ENCODE measurements around the gene ARHGAP26.

The ARHGAP26 gene

GRCh38 chr5:143041972-143042770, 272.0 kb downstream of the ARHGAP26 start:
- DNase-seq (ENCODE audit: low spot score): no peak

- no peak for DNase-seq (ENCODE audit: low spot score)
Observed at GRCh38 chr5:143044265-143044664, 274.1 kb downstream of the ARHGAP26 start.

DNA sequence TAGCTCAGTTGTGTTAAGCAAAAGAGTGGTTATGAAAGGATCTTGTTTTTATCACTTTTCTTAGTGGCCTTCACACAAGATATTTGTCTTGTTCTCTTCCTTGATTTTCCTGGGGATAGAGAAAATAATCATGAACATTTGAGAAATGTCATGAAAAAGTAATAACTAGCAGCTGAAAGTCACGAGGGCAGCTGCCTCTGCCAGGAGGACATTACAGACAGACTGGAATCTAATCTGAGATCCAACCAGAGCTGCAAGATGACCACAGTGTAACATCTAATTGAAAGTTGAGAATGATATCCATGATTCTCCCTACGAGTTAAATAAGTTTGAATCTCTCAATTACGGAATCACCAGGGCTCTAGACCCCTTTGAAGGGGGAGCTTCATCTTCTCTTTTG, 274.9 kb downstream of the ARHGAP26 start:
- no peak for DNase-seq (ENCODE audit: low spot score)

DNA sequence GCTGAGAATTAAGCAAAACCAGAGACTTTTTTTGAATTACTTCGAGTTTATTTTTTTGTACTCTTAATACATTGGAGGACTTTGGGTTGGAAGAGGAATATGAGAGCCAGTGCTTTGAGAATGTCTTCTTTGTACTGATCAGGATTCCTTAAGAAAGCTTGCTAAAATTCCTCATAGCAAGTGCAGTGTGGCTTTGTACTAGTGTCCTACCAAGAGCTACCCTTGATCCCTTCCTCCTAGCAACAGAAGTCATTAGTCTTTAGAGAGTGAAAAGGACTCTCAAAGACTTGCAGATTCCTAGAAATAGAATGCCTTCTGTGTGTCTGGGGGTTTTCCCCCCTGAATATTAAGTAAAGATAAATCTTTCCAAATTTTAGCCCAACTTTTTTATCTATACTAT, 276.1 kb downstream of the ARHGAP26 start:
- no peak for DNase-seq (ENCODE audit: low spot score)

GRCh38 chr5:143047091-143047490, 276.9 kb downstream of the ARHGAP26 start:
- DNase-seq (ENCODE audit: low spot score): no peak

DNA sequence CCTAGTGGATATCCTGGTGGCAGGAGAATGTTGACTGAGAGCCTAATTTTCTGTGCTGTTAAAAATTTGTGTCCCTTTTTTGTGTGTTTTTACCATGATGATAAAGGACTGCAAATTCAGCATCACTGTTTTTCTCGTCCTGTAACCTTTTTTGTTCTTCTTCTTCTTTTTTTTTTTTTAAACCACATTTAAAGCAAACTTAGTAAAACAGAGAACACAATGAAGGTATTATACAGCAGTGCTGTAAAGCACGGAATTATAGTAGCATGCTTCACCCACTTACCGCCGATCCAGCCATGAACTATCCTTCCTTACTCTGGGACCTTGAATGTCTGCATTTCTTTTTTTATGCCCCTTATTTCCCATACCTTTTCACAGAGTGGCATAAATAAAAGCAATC, 280.0 kb downstream of the ARHGAP26 start:
- DNase-seq (ENCODE audit: low spot score): no peak

- DNase-seq (ENCODE audit: low spot score): no peak
Observed at GRCh38 chr5:143051244-143052058, 281.3 kb downstream of the ARHGAP26 start.

- DNase-seq (ENCODE audit: low spot score): no peak
Observed at GRCh38 chr5:143052967-143053682, 282.9 kb downstream of the ARHGAP26 start.

- DNase-seq (ENCODE audit: low spot score): no peak
Observed at GRCh38 chr5:143053780-143054179, 283.6 kb downstream of the ARHGAP26 start.

DNA sequence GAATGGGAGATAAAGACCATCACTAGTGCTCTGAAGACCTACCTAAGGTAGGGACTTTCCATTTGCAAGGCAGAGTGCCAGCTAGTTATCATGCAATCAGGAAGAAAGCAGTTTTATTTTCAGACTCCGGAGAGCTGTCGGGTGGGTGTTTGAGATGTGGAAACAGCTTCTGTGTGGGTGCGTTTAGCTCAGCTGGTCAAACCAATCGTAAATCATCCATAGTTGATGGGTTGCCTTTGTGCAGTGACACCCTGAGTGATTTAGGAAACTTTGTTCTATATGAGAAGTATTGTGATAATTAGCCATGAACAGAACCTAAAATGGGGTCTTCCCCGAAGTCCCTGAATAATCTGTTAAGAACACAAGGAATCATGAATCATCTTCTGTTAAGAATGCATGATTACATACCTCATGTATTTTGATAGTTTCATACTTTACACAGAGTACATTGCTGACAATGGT, 284.3 kb downstream of the ARHGAP26 start:
- DNase-seq (ENCODE audit: low spot score): peak; percentile 35

DNA sequence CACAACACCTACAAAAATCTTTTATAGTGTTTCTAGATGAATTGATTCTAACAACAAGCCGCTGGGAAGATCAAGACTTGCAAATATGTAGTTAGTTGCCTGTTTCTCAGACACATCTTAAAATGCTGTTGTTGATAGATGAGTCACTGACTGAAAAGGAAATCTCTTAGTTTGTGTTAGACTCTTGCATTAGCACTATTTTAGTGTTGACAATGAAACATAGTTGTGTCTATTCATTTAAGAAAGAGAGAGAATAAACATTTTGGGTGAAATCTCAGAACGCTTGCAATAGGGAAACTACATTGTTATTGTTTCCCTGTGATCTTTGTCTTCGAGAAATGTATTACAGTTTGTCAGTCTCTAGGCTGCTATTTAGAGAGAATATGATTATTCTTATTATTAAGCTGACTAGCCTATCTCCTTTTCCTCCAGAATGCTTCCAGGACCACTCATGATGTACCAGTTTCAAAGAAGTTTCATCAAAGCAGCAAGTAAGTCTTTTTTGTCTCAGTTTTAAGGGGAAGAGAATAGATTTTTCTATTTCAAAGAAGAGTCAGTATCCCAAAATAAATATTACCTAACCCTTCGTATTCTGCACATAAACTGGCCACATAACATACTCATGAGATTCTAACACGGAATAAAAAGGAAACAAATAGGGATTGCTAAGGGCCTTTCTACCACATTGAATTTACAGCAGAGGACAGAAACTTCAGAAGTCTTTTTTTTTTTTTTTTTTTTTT, 285.6 kb downstream of the ARHGAP26 start:
- DNase-seq (ENCODE audit: low spot score): peak; percentile 19

DNA sequence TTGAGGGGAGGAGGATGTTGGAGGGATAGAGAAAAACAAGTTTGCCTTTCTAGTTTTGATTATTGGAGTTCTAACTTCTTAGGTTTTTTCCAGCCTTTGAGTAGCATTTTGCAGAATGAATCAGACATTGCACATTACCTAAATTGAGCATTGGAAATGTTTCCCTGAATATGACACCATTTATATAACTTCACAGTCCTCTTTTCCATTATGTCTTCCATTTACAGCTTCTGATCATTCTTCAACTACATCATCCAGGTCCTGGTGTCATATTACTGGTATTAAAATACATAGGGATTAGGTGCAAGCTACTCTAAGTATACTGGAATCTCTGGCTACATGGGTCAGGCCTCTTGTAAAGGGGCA, 286.1 kb downstream of the ARHGAP26 start:
- no peak for DNase-seq (ENCODE audit: low spot score)

DNA sequence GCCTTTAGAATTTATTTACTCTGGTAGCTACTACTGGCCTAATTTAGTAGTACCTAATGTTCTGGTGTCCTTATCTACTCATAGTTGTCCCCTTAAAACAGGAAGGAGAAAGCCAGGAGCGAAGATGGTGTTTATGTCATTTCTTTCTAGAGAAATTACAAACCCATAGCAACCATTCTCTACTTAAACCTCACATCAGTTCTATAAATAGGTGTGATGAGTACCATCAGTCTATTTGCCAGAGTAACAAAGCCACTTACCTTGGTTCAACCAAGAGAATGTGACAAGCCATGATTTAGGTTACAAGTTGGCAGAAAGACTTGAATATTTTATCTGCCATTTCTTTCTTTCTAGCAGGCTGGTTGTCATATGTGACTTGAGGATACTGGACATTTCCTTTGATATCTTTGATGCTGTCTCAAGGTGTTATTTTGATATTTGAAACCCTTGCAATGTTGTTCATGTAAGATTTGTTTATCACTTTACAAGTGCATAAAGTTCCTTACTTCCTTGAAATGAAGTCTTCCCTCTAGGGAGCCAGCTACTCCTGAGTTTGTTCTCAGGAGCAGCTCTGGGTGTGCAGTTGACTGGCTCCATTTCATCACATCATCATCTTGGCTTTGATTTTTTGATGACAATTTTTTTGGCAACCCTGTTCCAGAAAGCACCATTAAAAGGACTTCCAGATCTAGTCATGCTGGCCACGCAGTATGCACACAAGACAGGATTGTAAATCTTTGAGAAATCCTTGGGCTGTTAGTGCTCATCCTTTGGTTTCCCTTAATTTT, 286.8 kb downstream of the ARHGAP26 start:
- DNase-seq (ENCODE audit: low spot score): no peak

- no peak for DNase-seq (ENCODE audit: low spot score)
Observed at GRCh38 chr5:143057580-143057999, 287.4 kb downstream of the ARHGAP26 start.

DNA sequence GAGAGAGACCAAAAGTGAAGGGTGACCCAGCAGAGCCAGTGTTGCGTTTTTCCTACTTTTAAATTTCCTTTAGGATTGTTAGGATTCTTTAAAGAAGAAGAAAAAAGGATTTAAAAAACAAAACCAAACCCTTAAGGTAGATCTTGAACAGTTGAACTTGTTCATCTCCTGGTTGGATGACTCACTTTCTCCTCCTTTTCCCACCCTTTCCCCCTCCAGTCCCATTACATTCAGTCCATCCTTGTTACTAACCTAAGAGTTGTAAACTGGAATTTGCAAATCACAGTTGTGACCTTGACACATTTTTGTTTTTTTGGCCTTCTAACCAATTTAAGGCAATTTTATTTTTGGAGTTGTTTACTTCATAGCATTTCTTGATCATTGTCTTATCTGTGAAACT, 289.2 kb downstream of the ARHGAP26 start:
- no peak for DNase-seq (ENCODE audit: low spot score)

GRCh38 chr5:143059976-143060765, 290.0 kb downstream of the ARHGAP26 start:
- no peak for DNase-seq (ENCODE audit: low spot score)

DNA sequence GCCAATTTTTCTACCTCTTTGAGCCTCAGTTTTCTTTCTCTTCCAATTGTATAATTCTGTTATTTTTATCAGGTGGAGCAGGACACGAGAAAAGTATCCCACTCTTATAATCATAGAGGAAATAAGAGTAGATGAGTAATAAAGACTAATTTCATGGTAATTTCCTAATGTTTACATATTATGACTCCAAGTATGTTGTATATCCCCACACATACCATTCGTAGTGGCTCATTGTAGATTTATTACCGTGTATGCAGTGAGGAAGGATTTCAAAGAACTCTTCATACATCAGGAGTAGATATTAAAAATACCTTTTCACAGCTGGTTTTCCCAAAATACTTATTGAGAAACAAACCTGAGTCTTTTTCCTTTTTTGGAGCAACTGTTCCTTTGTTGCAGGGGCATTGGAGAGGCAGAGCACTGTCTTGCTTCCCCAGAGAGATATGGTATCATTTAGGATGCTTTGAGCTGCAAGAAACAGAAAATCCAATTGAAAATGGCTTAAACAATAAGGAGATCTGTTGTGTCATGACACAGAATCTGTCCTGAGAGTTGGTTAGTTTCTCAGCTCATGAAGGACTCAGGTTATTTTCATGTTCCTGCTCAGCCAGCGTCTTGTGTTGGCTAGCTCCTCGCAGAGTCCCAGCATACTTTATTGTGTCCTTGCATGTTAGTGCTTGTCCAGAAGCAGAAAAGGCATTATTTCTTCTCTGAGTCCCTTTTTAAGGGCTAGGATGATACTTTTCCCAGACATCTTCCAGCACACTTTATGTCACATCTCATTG, 291.2 kb downstream of the ARHGAP26 start:
- DNase-seq (ENCODE audit: low spot score): no peak

GRCh38 chr5:143062379-143062778, 292.2 kb downstream of the ARHGAP26 start:
- DNase-seq (ENCODE audit: low spot score): no peak

DNA sequence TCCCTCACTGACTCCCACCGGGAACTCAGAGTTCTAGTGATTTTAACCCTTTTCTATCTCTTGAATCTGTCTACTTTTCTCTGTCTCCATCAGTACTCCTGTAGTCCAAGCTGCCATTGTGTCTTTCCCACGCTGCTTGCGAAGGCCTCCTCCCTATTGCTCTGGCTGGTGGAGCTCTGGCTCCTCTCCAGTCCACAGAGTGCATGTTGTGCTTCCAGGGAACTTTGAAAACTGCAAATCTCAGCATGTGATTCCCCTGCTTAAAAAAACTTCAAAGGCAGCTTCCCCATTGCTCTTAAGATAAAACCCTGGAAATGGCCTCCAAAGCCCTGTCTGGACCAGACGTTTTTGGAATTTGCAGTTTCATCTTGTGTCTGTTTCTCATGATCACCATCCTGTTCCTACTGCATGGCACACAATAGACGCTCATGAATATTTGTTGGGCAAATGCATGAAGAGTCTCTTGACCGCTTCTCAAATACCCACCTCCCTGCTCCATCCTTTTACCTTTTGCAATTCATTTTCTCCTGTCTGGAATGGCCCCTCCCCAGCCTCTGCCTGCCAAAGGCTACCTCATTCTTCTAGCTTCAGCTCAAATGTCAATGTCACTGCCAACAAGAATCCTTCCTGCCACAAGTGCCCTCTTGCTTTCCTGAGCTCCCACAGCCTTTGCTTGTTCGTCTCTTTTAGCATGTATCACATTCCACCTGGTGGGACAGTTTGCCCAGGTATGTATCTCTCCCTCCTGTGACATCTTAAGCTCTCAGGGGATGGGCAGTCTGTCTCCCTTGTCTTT, 293.2 kb downstream of the ARHGAP26 start:
- no peak for DNase-seq (ENCODE audit: low spot score)
